Retinal pigment epithelial cell (primary cell): ENCODE measurements around the gene CELF4.
"Not testable (repeated sequence)": the region's sequence is repeated elsewhere in the genome, so short reads cannot be mapped to it uniquely, and the experiment has no call there.

Experiments
- DNase-seq: peaks from one replicate; pipeline ENCODE4 v3.0.0-alpha.2; 2010; ENCODE audit warnings: low read depth
- H3K4me3 ChIP-seq: 2 replicates; pipeline ENCODE4 v1.5.1; 2011; ENCODE audit warnings: mild to moderate bottlenecking, low read length, control low read depth, moderate library complexity
- TF ChIP-seq, protein P1 (sequence below): conservative IDR thresholded peaks from 2 replicates; pipeline ENCODE4 v1.5.1; 2011; ENCODE audit warnings: low read depth, low read length, control low read depth, inconsistent platforms

The CELF4 gene

DNA sequence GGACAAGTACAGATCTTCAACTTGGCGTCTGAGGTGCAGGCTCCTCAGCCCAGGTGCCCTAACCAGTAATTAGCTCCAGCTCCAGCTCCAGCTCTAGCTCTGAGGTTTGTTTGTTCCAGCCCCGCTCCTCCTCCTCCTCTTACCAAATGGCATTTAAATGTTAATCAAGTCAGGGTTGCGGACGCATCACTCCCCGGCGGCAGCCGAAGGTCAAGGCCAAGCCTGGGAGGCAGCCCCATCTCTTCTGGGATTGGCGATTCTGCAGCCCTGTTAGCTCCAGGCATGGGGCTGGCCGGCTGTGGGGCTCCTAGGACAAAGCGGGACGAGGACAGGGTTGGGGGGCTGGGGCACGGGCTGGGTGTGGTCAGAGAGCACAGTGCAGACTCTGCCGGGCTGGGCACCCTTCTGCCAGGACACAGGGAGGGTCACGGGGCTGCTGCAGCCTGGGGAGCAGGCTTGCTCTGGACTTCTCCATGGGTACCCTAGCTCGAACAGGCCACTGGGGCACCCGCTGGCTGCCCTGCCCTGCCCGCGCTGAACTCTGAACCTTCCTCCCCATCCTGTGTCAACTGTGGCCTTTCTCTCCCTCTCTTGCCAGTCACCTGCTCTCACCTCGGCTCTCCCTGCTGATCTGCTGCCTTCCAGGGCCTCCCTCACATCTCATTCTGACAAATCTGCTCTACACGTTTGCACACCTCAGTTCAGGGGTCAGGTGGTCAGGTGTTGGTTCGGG, 203.3 kb downstream of the CELF4 start:
- DNase-seq, result no peak
- H3K4me3 ChIP-seq, result no peak overlapping the region
- TF ChIP-seq, protein P1, sequence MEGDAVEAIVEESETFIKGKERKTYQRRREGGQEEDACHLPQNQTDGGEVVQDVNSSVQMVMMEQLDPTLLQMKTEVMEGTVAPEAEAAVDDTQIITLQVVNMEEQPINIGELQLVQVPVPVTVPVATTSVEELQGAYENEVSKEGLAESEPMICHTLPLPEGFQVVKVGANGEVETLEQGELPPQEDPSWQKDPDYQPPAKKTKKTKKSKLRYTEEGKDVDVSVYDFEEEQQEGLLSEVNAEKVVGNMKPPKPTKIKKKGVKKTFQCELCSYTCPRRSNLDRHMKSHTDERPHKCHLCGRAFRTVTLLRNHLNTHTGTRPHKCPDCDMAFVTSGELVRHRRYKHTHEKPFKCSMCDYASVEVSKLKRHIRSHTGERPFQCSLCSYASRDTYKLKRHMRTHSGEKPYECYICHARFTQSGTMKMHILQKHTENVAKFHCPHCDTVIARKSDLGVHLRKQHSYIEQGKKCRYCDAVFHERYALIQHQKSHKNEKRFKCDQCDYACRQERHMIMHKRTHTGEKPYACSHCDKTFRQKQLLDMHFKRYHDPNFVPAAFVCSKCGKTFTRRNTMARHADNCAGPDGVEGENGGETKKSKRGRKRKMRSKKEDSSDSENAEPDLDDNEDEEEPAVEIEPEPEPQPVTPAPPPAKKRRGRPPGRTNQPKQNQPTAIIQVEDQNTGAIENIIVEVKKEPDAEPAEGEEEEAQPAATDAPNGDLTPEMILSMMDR, result no peak

- no peak overlapping the region for H3K4me3 ChIP-seq
- DNase-seq, result no peak
- TF ChIP-seq, protein P1, result no peak
Measured at GRCh38 chr18:37361335-37362157, 204.1 kb downstream of the CELF4 start.

- H3K4me3 ChIP-seq, DNase-seq: not testable (repeated sequence)
Measured at GRCh38 chr18:37358061-37358460, 207.5 kb downstream of the CELF4 start.

DNA sequence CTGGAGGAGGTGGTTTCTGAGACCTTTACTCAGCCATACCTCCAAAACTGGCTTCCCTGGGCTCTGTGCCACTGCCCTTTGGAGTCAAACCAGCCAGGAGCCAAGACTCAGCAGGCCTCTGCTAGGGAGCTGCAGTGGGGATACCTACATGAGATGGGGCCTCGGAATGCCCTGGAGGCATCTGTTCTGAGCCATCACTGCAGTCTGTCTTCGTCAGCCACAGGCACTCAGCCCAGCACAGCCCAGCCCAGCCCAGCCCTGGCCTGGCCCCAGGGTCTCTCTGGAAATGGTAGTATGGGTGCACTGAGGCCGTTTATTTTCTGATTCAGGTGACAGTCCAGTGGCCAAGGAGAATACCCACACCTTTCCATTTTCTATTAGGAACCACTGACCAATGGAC, 209.8 kb downstream of the CELF4 start:
- TF ChIP-seq, protein P1, result no peak
- H3K4me3 ChIP-seq, result no peak overlapping the region
- no peak for DNase-seq

DNA sequence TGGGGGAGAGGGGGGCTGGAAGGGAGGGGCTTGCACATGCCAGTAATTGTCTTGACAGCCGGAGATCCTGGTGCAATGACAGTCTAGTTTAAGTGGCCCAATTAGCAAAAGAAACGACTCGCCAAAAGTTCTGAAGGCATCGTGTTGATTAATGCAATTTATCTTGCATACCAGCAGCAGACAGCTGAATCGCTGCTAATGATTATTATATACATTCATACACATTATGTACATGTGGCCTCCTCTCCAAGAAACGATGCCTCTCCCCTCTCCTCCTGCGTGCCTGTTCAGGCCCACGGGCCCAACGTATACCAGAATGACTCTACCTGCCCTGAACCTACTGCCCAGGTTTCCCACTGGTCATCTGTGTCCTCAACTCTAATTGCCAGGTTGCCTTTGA, 214.5 kb downstream of the CELF4 start:
- TF ChIP-seq, protein P1, result no peak
- no peak for DNase-seq
- no peak overlapping the region for H3K4me3 ChIP-seq

GRCh38 chr18:37348729-37349128, 216.9 kb downstream of the CELF4 start:
- H3K4me3 ChIP-seq, result no peak overlapping the region
- TF ChIP-seq, protein P1, result no peak
- DNase-seq, result no peak

DNA sequence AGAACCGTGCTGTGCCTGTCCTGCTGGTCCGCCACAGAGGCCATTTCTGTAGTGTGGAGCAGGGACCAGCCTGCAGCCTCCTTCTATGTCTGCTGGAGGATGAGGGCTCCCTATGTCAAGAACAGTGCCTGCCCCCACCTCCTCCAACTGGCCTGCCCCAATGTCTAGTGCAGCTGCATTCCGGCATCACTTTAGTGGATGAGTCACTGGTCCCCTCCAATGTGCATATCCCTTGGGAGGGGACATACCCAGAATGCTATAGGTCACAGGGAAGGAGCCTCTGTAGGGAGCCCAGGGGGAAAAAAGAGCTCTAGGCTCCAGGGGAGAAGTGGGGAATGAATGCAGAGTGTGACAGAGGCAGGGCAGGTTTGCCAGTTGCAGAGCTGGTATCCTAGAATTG, 219.6 kb downstream of the CELF4 start:
- no peak for DNase-seq
- TF ChIP-seq, protein P1, result no peak
- no peak overlapping the region for H3K4me3 ChIP-seq
